ENCODE data around the gene TBC1D17. TPM values are rescaled to one million over a fixed set of nuclear protein-coding genes. Genes with fewer than 3 reads are reported as not detected.

TBC1D17 gene
- total and polyA plus RNA-seq, 10 of the 15 experiments (the other 5 are each of a cell fraction or from before 2014, with no cell fraction given) = 0.42 to 20.4 (median 11.2) TPM

GRCh38 chr19:49831592-49831991 lies 45.9 kb upstream of the TBC1D17 start:
- in situ Hi-C loops (cut with MboI) = no loop called here
- no peak overlapping the region for H3K4me3 ChIP-seq
- H3K36me3 ChIP-seq (ENCODE audit: control insufficient read depth in 2 of 2, insufficient read depth in 2 of 2, low read length in 1 of 2) = peaks cover 17 to 36% of the 10 kb centered on the region in 2 experiments
- H3K9me3 ChIP-seq (replicated peaks; ENCODE audit: control insufficient read depth, insufficient read depth, low read length) = no peaks in the 10 kb centered on the region
- no peak overlapping the region for H3K27ac ChIP-seq (ENCODE audit: control insufficient read depth, insufficient read depth)
- CTCF ChIA-PET = no interaction called here
- no peak overlapping the region for H2AFZ ChIP-seq (ENCODE audit: control insufficient read depth, low read depth, low read length)
- POLR2A ChIA-PET = interaction anchor here (0.6 kb wide), 1 partner anchor 38 kb away, joined by 3 read pairs; no protein-coding TSS in a partner anchor
- 92% methylated on average over 8 of the region's 8 CpGs for WGBS (ENCODE audit: insufficient coverage, insufficient replicate concordance, low lambda C conversion rate, missing lambda C conversion rate)
- no peaks in the 10 kb centered on the region for H3K79me2 ChIP-seq (ENCODE audit: control insufficient read depth, insufficient read depth, low read length)
- ATAC-seq = no peak
- SMC1A ChIA-PET (ENCODE audit: uncharacterized antibody, unreplicated experiment) = no interaction called here
- H3K9ac ChIP-seq (ENCODE audit: control insufficient read depth, insufficient read depth, low read length) = no peak overlapping the region
- RAD21 ChIA-PET (ENCODE audit: unreplicated experiment) = no interaction called here
- FAIRE-seq = no peak
- H3K4me1 ChIP-seq (ENCODE audit: control insufficient read depth, insufficient read depth, low read length) = no peaks in the 10 kb centered on the region
- no peak overlapping the region for H3K4me2 ChIP-seq (ENCODE audit: control insufficient read depth, insufficient read depth)
- intact Hi-C loops (cut with micrococcal nuclease; ENCODE audit: unreplicated experiment) = no loop called here
- TF ChIP-seq ZNF384 (IDR thresholded peaks at IDR 0.05; ENCODE audit: borderline replicate concordance, low read depth, low read length) (no peak), RFX5 (IDR thresholded peaks at IDR 0.05; ENCODE audit: low read depth, low read length) (no peak), CEBPB (IDR thresholded peaks at IDR 0.05; ENCODE audit: borderline replicate concordance in 1 of 2, low read depth in 2 of 2, low read length in 2 of 2) (no peak), CEBPZ (IDR thresholded peaks at IDR 0.05; ENCODE audit: low read depth, low read length) (no peak), NR2F1 (conservative IDR thresholded peaks at IDR 0.05) (no peak), ZNF217 (IDR thresholded peaks at IDR 0.05) (no peak), KAT2A (conservative IDR thresholded peaks at IDR 0.05; ENCODE audit: control insufficient read depth, low read depth, low read length) (no peak), HCFC1 (IDR thresholded peaks at IDR 0.05; ENCODE audit: low read length) (no peak), FOS (IDR thresholded peaks at IDR 0.05; ENCODE audit: borderline replicate concordance, extremely low read depth, insufficient read length) (no peak), SREBF2 (IDR thresholded peaks at IDR 0.05; ENCODE audit: low read length) (no peak), LARP7 (IDR thresholded peaks at IDR 0.05) (no peak), MXI1 (IDR thresholded peaks at IDR 0.05; ENCODE audit: low read depth, low read length) (no peak), ZNF207 (IDR thresholded peaks at IDR 0.05; ENCODE audit: borderline replicate concordance) (no peak), KLF5 (IDR thresholded peaks at IDR 0.05; ENCODE audit: partially characterized antibody) (no peak), ESRRA (IDR thresholded peaks at IDR 0.05; ENCODE audit: low read length) (no peak), SREBF1 (IDR thresholded peaks at IDR 0.05; ENCODE audit: low read length) (no peak), STAT3 (IDR thresholded peaks at IDR 0.05; ENCODE audit: low read depth, low read length) (no peak), E4F1 (IDR thresholded peaks at IDR 0.05; ENCODE audit: borderline replicate concordance, partially characterized antibody) (no peak), PAX5 (IDR thresholded peaks at IDR 0.05; ENCODE audit: borderline replicate concordance, low read depth, low read length) (no peak)
- TF ChIP-seq, protein P1, sequence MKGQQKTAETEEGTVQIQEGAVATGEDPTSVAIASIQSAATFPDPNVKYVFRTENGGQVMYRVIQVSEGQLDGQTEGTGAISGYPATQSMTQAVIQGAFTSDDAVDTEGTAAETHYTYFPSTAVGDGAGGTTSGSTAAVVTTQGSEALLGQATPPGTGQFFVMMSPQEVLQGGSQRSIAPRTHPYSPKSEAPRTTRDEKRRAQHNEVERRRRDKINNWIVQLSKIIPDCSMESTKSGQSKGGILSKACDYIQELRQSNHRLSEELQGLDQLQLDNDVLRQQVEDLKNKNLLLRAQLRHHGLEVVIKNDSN (IDR thresholded peaks at IDR 0.05; ENCODE audit: borderline replicate concordance, extremely low read length, insufficient read depth, low read depth, low read length) = no peak
- DNase-seq (ENCODE audit: low read depth, low spot score) = no peak
- no peaks in the 10 kb centered on the region for H3K27me3 ChIP-seq (replicated peaks in 1 of 2; ENCODE audit: control insufficient read depth in 2 of 2, insufficient read depth in 2 of 2, low read length in 1 of 2)
- H4K20me1 ChIP-seq (ENCODE audit: control insufficient read depth, insufficient read depth) = peaks cover 3% of the 10 kb centered on the region; the same call in 1 of the 2 replicates
- BruUV-seq (replicated peaks) = no TSS peak
